Spleen (tissue), 7 donors: ENCODE results near the gene SETBP1.

Experiments
- POLR2A ChIP-seq, 3 donors: fragments of 450-650 bp; IDR thresholded peaks; one replicate each; pipeline ENCODE4 v1.5.1; 2017; ENCODE audit warnings: antibody characterized with exemption in 3 of 3, mild to moderate bottlenecking in 1 of 3
- POLR2AphosphoS5 ChIP-seq, 3 donors: sonication (generic); formaldehyde crosslinking; IDR thresholded peaks; one replicate each; pipeline ENCODE4 v1.5.1; 2017; ENCODE audit warnings: antibody characterized with exemption in 3 of 3
- TF ChIP-seq, protein P1 (sequence below), 11 experiments: fragments of 200-600 bp in 7 of 11; fragments of 450-650 bp in 4 of 11; sonication (generic) in 4 of 11; IDR thresholded peaks in 8 of 11; conservative IDR thresholded peaks in 3 of 11; 1 replicate in 7 of 11; 2 replicates in 4 of 11; pipeline versions ENCODE4 v1.4.0 to v1.8.0; 2016 to 2021; ENCODE audit warnings: antibody characterized with exemption in 11 of 11, inconsistent platforms in 4 of 11, mild to moderate bottlenecking in 1 of 11
- donor health status: DM: no; HTN: no; CAD: no; lungs with moderate emphysema.
- donor health status: DM: no; HTN: no; CAD: no.
- donor health status: DM: no; HTN: no; CAD: no.

DNA sequence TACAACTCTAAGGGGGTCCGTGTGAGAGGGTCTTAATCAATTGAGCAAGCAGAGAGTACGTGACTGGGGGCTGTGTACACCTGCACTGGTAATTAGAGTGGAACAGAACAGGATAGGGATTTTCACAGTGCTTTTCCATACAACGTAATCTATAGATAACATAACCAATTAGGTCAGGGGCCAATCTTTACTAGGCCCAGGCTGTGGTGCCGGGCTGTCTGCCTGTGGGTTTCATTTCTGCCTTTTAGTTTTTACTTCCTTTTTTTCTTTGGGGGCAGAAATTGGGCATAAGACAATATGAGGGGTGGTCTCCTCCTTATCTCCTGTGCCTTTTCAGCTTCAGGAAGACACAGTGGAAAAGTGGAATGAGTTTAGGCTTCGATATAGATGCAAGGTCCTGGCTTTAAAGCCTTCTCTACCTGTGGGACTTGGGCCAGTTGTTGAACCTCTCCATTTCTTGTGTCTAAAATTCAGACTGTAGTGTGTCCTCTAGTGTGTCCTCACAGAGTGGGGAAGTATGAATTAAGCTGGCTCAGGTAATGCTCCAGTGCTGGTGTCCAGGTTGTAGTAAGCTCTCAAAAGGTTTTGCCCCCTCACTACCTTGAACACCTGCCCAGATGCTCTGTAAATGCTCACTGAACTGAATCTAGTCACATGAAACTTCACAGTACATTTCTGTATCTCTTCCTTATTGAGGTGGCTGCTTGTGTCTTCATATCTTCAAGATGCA is 422.8 kb downstream of the SETBP1 start:
- TF ChIP-seq, protein P1, sequence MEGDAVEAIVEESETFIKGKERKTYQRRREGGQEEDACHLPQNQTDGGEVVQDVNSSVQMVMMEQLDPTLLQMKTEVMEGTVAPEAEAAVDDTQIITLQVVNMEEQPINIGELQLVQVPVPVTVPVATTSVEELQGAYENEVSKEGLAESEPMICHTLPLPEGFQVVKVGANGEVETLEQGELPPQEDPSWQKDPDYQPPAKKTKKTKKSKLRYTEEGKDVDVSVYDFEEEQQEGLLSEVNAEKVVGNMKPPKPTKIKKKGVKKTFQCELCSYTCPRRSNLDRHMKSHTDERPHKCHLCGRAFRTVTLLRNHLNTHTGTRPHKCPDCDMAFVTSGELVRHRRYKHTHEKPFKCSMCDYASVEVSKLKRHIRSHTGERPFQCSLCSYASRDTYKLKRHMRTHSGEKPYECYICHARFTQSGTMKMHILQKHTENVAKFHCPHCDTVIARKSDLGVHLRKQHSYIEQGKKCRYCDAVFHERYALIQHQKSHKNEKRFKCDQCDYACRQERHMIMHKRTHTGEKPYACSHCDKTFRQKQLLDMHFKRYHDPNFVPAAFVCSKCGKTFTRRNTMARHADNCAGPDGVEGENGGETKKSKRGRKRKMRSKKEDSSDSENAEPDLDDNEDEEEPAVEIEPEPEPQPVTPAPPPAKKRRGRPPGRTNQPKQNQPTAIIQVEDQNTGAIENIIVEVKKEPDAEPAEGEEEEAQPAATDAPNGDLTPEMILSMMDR (IDR thresholded peaks at IDR 0.05 in 8 of 11, conservative IDR thresholded peaks at IDR 0.05 in 3 of 11) = no peak
- peak in 1 of 3 donors; percentile 31 for TF ChIP-seq POLR2AphosphoS5 (IDR thresholded peaks at IDR 0.05)
- TF ChIP-seq POLR2A (IDR thresholded peaks at IDR 0.05) = no peak
